GM19193 (cell line): ENCODE data around the gene CWC27.

Source experiments
- POLR2A ChIP-seq: IDR thresholded peaks from 4 replicates; pipeline ENCODE4 v1.6.1; 2011; ENCODE audit not compliant: insufficient read depth, insufficient read length; ENCODE audit errors: extremely low read depth

CWC27 gene

DNA sequence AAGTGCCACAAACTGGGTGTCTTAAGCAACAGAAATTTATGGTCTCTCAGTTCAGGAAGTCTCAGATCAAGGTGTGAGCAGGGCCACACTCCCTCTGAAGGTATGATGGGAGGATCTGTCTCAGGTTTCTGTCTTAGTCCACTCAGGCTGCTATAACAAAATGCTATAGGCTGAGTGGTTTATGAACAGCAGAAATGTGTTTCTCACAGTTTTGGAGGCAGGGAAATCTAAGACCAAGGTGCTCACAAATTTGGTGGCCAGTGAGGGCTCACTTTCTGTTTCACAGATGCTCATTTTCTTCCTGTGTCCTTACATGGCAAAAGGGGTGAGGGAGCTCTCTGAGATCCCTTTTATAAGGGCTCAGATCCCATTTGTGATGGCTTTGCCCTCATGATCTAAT is 281.4 kb downstream of the CWC27 start:
- no peak for TF ChIP-seq POLR2A

DNA sequence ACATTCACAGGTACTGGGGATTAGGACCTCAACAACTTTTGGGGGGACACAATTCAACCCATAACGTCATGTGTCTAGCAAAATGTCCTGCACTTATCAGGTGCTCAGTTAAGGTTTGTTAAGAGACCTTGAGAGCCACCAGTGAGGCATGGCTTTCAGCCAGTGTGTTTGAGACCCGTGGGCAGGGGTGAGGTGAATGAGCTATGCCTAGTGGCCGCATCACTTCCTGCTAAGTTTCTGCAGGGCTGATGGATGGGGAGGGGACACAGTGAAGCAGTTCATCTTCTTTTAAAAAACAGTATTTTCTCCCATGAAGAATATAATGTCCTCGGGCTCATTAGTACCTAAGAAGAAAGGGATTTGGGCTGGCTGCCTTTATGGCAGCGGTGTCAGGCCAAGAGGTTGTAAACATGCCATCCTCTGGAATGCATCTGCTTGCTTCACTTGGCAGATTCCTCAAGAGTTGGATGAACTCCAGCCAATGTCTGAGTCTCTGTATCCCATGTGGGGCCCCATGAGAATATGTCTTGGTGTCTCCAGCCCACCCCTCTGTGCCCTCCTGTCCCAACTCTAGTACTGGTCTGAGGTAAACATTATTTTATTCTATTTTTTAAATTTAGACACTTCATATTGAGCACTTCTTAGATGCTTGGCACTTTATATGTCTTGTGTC is 282.2 kb downstream of the CWC27 start:
- no peak for TF ChIP-seq POLR2A

DNA sequence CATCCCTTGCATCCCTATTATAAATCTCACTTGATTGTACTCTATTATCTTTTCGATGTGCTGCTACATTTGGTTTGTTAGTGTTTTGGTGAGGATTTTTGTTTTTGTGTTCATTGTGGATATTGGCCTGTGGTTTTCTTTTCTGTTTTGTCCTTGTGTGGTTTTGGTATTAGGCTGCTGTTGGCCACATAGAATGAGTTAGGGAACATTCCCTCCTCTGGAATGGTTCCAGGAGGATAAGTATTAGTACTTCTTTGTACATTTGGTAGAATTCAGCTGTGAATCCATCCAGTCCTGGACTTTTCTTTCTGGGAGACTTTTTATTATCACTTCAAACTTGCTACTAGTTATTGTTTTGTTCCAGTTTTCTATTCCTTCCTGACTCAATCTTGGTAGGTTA is 287.2 kb downstream of the CWC27 start:
- no peak for TF ChIP-seq POLR2A

DNA sequence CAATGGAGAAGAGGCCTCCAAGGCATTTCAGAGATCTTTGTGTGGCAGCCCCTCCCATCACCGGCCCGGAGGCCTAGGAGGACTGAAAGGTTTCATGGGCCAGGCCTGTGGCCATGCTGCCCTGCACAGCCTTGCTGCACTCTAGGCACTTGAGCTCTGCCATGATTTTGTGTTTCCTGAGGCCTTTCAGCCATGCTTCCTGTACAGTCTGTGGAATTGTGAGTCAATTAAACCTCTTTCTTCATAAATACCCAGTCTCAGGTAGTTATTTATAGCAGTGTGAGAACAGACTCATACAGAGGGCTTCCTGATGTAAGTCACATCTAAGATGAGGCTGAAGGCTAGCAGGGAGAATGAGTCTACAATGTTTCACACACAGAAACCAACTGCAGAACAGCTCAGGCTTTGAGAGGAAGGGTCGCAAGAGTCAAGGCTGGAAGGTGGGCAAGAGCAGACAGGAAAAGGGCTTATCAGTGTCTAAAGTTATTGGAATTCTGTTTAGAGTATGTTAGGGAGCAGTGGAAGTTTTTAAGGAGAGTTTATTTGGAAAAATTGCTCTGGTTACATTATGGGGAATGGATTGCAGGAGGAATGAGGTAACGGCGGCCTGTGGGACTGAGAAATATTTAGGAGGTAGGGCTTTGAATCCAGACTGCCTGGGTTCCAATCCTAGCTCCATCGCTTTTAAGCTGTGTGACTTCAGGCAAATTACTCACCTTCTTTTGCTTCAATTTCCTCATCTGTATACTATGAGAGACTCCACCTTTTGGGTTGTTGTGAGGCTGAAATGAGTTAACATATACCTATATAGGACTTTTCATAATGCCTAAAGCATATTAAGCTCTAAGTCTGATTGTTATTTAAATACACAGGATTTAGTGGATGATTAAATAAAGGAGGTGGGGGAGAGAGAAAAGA is 291.2 kb downstream of the CWC27 start:
- no peak for TF ChIP-seq POLR2A

DNA sequence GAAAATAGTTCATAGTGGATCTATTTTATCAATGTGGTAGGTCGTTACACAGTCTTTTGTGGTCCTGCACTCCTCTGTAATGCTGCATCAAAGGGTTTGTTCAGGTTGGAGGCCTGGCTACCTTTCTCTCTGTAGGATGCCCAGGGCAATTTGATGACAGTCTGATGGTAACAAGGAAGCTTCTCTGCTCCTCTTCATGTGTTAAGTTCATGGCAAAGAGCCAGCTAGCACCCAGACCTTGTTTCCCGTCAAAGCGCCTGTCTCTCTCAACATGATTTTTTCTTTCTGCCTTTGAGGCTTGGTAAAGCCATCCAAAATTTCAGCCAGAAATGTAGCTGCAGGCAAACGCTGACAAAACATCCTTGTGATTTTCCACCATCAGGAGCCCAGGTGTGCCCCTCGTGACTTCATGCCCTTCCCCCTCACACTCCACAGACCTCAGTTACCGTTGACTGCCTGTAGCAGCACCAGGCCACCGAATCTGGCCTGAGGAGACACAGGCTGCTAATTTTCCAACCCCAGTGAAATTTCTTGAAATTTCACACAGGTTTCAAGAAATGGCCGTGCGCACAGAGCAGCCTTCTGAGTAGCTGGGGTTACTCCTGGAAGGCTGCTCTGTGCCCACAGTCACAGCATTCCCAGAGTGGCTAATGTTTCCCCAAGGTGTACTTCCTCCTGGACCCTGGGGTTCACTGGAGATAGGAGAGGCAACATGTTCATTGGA is 292.7 kb downstream of the CWC27 start:
- no peak for TF ChIP-seq POLR2A

DNA sequence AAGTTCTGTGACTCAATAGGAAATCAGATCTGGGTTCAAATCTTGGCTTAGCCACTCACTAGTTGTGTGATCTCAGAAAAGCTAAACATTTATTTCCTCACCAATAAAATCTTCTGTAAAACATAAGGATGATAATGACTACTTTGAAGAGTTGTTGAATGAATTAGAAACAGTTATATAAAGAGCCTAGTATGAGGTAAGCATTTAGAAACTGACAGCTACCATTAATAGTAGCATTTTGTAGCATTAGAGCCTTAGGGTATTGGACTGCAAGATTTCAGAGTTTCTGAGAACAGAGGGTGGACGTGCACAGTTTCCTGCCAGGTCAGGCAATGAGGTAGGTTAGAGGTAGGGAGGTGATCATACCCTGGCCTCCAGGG is 293.2 kb downstream of the CWC27 start:
- no peak for TF ChIP-seq POLR2A

DNA sequence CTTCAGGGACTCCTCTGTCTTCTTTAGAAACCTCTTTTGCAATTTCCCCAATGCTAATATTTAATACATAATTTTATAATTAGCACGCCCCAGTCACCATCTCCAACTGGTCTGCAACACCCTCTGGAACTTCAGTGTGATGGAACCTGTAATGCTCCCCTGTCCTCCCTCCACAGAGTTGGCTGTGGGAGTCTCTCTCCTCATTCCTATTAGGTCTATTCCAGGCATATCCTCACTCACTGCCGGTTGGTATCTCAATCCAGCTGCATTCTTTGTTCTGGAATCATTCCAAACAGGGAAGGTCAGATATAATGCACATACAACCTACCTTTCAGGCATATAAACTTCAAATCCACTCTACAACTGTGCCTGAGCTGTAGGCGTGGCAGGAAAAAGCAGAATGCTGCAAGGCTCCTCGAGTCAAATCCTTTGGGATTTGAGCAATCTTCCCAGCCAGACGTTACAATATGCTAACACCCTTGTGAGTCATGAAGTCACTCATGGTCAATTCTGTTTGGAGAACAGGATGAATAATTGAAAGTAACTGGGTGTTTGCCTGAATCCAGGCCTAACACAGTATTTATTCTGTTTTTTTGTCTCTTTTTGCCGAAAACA is 293.8 kb downstream of the CWC27 start:
- no peak for TF ChIP-seq POLR2A

DNA sequence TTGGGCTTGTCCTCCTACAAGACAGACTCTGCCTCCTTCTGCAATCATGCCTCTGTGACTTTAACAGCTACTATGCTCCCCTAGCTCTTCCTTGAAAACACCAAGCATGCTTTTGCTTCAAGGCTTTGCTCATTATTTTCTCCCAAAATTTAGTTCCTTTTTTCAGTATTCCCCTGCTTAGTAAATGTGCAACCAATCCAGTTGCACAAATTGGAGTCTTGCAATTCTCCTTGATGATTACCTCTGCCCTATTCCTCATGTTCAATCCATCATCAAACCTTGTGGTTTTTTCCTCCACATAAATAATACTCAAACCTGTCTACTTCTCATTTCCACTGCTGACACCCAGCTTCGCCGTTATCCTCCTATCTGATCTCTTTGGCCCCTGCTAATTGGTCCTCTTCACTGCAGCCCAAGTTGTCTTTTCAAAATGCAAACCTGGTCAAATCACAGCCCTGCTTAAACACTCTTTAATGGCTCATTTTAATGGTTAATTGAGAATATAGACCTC is 296.3 kb downstream of the CWC27 start:
- TF ChIP-seq POLR2A, result no peak

DNA sequence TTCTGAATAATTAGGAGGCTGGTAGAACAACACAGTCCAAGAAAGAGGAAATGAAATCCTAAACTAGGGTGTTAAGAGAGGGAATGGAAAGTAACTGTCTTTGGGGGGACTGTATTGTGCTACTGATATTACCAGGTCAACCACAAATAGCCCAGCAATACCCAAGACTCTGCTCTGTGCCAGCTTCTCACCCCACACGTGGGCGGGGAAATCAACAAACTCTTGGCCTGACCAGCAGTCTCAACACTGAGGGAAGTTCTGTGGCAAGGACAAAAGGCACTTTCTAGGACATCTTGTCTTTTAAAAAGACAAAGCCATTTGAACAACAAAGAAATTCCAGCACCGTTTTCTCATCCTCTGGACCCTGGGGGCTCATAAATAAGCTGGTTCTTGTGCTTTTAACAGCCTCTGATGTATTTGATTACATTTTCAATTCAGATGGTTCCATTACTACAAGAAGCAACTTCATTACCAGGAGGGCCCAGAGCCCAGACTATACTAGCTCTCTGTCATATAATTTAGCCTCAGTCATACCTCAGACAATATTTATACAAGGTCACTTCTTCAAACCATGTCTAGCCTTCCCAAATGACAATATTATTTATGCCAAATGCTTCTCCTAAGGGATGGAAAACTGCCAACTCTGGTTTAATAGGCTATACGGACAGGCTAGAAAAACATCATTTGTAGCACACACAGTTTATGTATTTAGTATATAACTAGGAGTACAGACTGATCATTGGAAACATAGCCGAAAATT is 297.8 kb downstream of the CWC27 start:
- no peak for TF ChIP-seq POLR2A

DNA sequence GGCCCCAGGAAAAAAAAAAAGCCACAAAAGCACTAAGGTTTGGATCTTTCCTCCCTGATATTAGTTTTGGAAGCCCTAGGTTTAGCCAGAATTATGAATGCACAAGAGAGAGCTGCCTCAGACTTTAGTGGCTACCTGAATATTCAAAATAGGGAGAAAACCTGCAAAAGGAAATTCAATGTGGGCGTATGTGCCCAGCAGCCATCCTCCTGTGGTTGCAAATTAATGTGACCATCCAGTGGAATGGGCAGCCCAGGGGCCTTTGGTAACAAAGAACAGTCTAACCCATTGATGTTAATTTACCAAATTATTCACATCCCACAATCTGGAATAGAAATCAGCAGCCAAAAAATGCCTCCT is 298.4 kb downstream of the CWC27 start:
- no peak for TF ChIP-seq POLR2A
